HG02938 (cell line): ENCODE data around the gene PTGFRN.

Experiments used
- ATAC-seq: cut with Tn5 transposase; IDR thresholded peaks from one replicate; pipeline ENCODE4 v1.9.1; 2021; ENCODE audit warnings: mild to moderate bottlenecking, moderate library complexity; ENCODE audit not compliant: unreplicated experiment

The PTGFRN gene

DNA sequence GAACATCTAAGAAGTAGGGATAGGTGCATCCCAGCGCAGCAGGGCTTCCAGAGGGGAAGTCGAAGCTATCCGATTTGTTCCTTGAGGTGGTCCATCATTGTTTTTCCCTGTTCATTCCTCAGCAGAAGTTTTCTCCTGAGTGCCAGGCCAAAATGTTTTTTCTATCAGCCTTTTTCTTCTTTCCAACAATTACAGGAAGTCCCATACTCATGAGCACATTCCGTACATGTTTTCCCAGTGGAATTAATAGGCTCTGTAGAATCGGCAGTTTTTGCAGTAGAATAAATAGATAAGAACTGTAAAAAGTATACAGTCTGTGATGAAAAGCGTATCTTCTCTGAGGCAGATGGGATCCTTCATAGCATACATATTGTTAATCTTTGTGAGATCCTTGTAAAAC is 116.6 kb downstream of the PTGFRN start:
- ATAC-seq = no peak

- ATAC-seq = no peak
Observed at GRCh38 chr1:117029685-117030084, 120.0 kb downstream of the PTGFRN start.

- ATAC-seq = no peak
Observed at GRCh38 chr1:117030271-117030877, 120.7 kb downstream of the PTGFRN start.

DNA sequence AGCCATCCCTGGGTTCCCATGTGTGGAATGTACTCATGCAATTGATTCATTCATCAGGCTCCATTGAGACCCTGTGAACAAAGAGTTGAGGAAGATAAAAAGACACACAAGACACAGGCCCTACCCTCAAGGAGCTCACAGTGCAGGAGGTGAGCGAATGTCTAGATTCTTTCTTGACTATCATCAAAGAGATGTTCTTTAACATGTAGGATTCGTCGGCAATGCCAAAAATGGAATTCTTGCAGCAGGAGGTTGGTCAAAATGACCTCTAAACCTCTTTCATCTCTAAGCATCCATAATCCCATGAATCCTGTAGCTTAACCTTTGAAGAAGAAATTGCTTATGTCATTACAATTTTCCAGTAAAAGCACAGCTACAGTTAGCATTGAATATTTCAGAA is 122.5 kb downstream of the PTGFRN start:
- ATAC-seq = no peak

DNA sequence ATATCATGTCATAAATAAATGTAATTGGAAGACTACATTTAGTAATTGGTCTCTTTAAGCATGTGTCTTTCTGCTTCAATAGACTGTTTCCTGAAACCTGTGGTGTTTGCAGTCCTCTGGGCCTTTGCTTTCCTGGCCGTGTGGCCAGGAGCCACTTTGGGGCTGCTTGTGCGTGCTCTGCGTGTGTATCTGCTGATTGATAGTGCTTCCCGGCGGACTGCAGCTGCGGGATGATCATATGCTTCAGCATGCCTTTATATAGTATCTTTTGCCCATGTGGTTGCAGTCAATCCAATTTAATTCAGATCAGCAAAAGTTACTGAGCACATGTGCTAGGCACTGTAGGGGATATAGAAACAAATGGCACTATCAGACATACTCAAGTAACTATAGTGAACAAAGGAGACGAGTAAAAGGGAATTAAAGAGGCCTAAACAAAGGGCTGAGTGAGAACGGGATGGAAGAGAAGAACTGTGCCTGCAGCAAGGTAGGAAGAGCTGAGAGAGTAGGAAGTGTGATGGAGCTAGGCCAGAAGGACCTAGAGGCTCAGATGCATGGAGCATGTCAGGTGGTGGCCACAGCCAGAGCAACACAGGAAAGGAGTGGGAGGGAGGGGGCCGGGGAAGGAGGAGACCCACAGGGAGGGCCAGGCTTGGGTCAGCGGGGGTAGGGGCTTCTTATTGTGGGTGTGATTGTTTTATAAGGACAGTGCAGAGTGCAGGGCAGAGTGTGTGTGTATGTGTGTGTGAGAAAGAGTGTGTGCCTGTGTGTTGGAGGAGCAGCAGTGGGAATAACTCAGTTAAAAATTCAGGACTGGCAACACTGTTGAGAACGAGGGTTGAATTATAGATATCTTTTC is 123.2 kb downstream of the PTGFRN start:
- no peak for ATAC-seq

- no peak for ATAC-seq
Observed at GRCh38 chr1:117033772-117034171, 124.1 kb downstream of the PTGFRN start.

DNA sequence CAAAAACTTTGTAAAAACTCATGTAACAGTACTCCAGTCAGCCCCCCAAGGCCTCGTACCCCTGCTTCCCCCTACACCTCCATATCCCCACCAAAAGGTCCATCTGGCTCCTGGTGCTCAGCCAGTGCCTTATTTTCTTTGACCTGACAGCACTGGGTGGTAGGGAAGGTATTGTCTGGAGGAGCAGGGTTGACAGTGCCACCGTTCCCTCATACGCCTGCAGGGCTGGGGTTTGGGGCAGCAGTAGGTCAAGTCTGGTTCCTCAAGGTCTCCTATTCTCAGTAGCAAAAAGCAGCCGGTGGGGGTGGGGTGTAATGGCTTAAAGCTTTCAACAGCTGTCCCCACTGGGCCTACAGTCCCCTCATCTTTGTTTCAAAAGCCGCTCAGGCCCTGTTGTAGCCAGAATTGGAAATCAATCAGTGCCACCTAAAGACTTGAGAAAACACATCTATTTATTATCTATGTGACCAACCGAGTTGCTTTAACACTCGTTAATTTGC is 125.1 kb downstream of the PTGFRN start:
- ATAC-seq = no peak

GRCh38 chr1:117036018-117036461 is 126.3 kb downstream of the PTGFRN start:
- ATAC-seq = no peak

GRCh38 chr1:117037802-117038201 is 128.1 kb downstream of the PTGFRN start:
- no peak for ATAC-seq

- ATAC-seq = no peak
Observed at GRCh38 chr1:117038236-117038635, 128.5 kb downstream of the PTGFRN start.
